ENCODE measurements around the gene HOXD10. TPM values are rescaled to one million over a fixed set of nuclear protein-coding genes. Genes with fewer than 3 reads are reported as not detected.

Gene HOXD10
- total and polyA plus RNA-seq, 2 of the 13 experiments (the other 11 are each of a cell fraction or from before 2014, with no cell fraction given), result not detected

DNA sequence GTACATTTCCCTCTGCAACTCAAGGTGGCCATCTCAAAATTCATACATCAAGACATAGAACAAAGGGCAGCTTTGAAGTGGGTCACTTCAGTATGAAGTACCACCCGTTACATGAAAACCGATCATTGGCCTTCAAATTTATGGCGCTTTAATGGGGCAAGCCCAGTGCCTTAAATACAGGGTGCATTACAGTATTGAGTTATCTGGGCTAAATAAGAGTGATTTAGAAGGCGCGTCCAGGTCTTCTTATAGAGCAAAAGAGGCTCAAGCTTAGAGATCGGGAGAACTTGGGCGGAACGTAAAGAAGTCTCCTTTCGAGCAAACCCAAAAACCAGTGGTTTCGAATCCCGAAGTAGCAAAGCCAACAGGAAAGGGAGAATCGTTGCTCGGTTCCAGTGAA lies 47.6 kb downstream of the HOXD10 start:
- FAIRE-seq (no peak), DNase-seq (ENCODE audit: low spot score) (no peak), ATAC-seq (no peak)
- CTCF ChIA-PET (ENCODE audit: low intra/inter-chr PET ratio, low total read pairs), result no interaction called here
- no peaks in the 10 kb centered on the region for H4K20me1 ChIP-seq (ENCODE audit: insufficient read depth, low read length)
- TF ChIP-seq NFATC3 (CRISPR knock-in tag; IDR thresholded peaks at IDR 0.05) (no peak), ZSCAN20 (CRISPR knock-in tag; IDR thresholded peaks at IDR 0.05; ENCODE audit: borderline replicate concordance) (no peak), ZNF431 (CRISPR knock-in tag; IDR thresholded peaks at IDR 0.05; ENCODE audit: borderline replicate concordance, low read depth) (no peak), ZFP37 (CRISPR knock-in tag; IDR thresholded peaks at IDR 0.05; ENCODE audit: borderline replicate concordance) (no peak)
- TF ChIP-seq, protein P1, sequence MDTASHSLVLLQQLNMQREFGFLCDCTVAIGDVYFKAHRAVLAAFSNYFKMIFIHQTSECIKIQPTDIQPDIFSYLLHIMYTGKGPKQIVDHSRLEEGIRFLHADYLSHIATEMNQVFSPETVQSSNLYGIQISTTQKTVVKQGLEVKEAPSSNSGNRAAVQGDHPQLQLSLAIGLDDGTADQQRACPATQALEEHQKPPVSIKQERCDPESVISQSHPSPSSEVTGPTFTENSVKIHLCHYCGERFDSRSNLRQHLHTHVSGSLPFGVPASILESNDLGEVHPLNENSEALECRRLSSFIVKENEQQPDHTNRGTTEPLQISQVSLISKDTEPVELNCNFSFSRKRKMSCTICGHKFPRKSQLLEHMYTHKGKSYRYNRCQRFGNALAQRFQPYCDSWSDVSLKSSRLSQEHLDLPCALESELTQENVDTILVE (CRISPR knock-in tag; IDR thresholded peaks at IDR 0.05), result no peak
- POLR2A ChIA-PET, result no interaction called here
- peaks cover 36% of the 10 kb centered on the region for H3K4me1 ChIP-seq (ENCODE audit: insufficient read depth, low read length)
- H3K36me3 ChIP-seq (replicated peaks in 1 of 2; ENCODE audit: control insufficient read depth in 1 of 2, insufficient read depth in 2 of 2, low read length in 2 of 2), result no peaks in the 10 kb centered on the region
- intact Hi-C loops (cut with micrococcal nuclease; ENCODE audit: unreplicated experiment), result no loop called here
- H3K79me2 ChIP-seq (ENCODE audit: insufficient read depth, low read length), result no peaks in the 10 kb centered on the region
- H3K27me3 ChIP-seq (ENCODE audit: control insufficient read depth in 1 of 2, insufficient read depth in 2 of 2, low read length in 2 of 2), result peaks cover 18 to 93% of the 10 kb centered on the region in 2 experiments
- H3K9me3 ChIP-seq (ENCODE audit: low read length), result no peaks in the 10 kb centered on the region
- H3K4me3 ChIP-seq (replicated peaks in 1 of 3; ENCODE audit: insufficient read depth in 1 of 3, low read depth in 2 of 3, low read length in 3 of 3), result no peak overlapping the region
- 52% methylated on average over 13 of the region's 13 CpGs for WGBS (ENCODE audit: low lambda C conversion rate)
- no peak overlapping the region for H3K9ac ChIP-seq (ENCODE audit: insufficient read depth, low read depth, low read length)
- no peak overlapping the region for H3K27ac ChIP-seq (ENCODE audit: extremely low read length, insufficient read depth, low read length)
- H2AFZ ChIP-seq (ENCODE audit: low read length), result no peak overlapping the region
- in situ Hi-C loops (cut with HindIII; ENCODE audit: extremely low pct_ligation_motif_present, low pct_unique_long_range_greater_than_20kb), result no loop called here
- no peak overlapping the region for H3K4me2 ChIP-seq (ENCODE audit: low read depth, low read length)
- BruUV-seq (replicated peaks), result no TSS peak

DNA sequence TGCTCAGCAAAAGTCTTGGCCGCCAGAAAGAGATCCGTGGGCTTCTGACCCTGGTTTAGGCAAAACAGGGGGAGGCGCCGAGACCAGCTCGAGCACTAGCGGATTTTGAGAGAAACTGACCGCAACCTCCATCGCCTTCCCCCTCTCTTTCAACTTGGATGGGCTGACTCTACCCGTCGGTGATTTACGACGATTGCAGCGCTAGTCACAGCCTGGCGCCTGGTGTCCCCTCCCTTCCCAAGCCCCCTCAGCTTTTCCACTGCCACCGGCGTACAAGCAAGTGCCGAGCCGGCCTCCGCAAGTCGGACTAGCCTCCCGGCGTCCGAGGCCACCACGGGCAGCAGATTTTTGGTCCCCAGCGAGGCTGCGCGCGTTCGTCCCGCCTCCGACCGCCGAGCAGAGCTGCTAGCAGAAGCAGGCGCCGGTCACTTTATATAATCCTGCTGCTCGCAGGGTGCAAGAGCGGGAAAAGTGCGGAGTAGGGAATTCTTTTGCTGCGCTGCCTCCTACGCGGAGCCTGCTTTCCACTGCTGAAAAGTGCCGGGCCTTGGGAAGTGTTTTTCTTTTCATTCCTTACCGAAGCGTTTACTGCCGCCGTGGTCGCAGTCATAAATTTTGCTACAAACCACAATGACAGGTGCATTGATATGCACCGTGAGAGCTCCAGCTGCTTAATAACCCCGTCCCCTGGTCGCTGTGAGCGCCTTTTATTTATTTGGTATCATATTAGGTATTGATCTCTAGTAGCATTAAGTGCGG lies 48.2 kb downstream of the HOXD10 start:
- no peak overlapping the region for H2AFZ ChIP-seq (ENCODE audit: low read length)
- H3K79me2 ChIP-seq (ENCODE audit: insufficient read depth, low read length), result no peaks in the 10 kb centered on the region
- DNase-seq (ENCODE audit: low spot score) (no peak), FAIRE-seq (no peak), ATAC-seq (no peak)
- H3K9ac ChIP-seq (ENCODE audit: insufficient read depth, low read depth, low read length), result no peak overlapping the region
- no peak overlapping the region for H3K4me2 ChIP-seq (ENCODE audit: low read depth, low read length)
- H3K9me3 ChIP-seq (ENCODE audit: low read length), result no peaks in the 10 kb centered on the region
- H4K20me1 ChIP-seq (ENCODE audit: insufficient read depth, low read length), result no peaks in the 10 kb centered on the region
- peaks cover 20 to 89% of the 10 kb centered on the region in 2 experiments for H3K27me3 ChIP-seq (ENCODE audit: control insufficient read depth in 1 of 2, insufficient read depth in 2 of 2, low read length in 2 of 2)
- intact Hi-C loops (cut with micrococcal nuclease; ENCODE audit: unreplicated experiment), result no loop called here
- 50% methylated on average over 52 of the region's 52 CpGs for WGBS (ENCODE audit: low lambda C conversion rate)
- POLR2A ChIA-PET, result no interaction called here
- H3K36me3 ChIP-seq (replicated peaks in 1 of 2; ENCODE audit: control insufficient read depth in 1 of 2, insufficient read depth in 2 of 2, low read length in 2 of 2), result no peaks in the 10 kb centered on the region
- peaks cover 36% of the 10 kb centered on the region for H3K4me1 ChIP-seq (ENCODE audit: insufficient read depth, low read length)
- H3K27ac ChIP-seq (ENCODE audit: extremely low read length, insufficient read depth, low read length), result no peak overlapping the region
- CTCF ChIA-PET (ENCODE audit: low intra/inter-chr PET ratio, low total read pairs), result no interaction called here
- in situ Hi-C loops (cut with HindIII; ENCODE audit: extremely low pct_ligation_motif_present, low pct_unique_long_range_greater_than_20kb), result no loop called here
- BruUV-seq (replicated peaks), result no TSS peak
- H3K4me3 ChIP-seq (replicated peaks in 1 of 3; ENCODE audit: insufficient read depth in 1 of 3, low read depth in 2 of 3, low read length in 3 of 3), result no peak overlapping the region; a peak in 1 of 6 replicates
- TF ChIP-seq IRX3 (CRISPR knock-in tag; IDR thresholded peaks at IDR 0.05; ENCODE audit: borderline replicate concordance, low read depth), result no peak
- TF ChIP-seq DR1 (CRISPR knock-in tag; IDR thresholded peaks at IDR 0.05), result no peak
- peak; percentile 6 for TF ChIP-seq YY1 (IDR thresholded peaks at IDR 0.05; ENCODE audit: insufficient read depth, insufficient replicate concordance, low read depth, low read length)
- TF ChIP-seq, protein P2, sequence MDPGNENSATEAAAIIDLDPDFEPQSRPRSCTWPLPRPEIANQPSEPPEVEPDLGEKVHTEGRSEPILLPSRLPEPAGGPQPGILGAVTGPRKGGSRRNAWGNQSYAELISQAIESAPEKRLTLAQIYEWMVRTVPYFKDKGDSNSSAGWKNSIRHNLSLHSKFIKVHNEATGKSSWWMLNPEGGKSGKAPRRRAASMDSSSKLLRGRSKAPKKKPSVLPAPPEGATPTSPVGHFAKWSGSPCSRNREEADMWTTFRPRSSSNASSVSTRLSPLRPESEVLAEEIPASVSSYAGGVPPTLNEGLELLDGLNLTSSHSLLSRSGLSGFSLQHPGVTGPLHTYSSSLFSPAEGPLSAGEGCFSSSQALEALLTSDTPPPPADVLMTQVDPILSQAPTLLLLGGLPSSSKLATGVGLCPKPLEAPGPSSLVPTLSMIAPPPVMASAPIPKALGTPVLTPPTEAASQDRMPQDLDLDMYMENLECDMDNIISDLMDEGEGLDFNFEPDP (CRISPR knock-in tag; conservative IDR thresholded peaks at IDR 0.05), result 0 out of 2 replicates have a peak, but pooled peaks have one; percentile 15
- no peak for TF ChIP-seq ZNF143 (CRISPR knock-in tag; IDR thresholded peaks at IDR 0.05)
- no peak for TF ChIP-seq SRY (CRISPR knock-in tag; IDR thresholded peaks at IDR 0.05)

Data from HepG2 (cell line).